ENCODE measurements around the gene NOTCH4. TPM values are rescaled to one million over a fixed set of nuclear protein-coding genes. Genes with fewer than 3 reads are reported as not detected.

The NOTCH4 gene
- total and polyA plus RNA-seq, 2 donors (not counting 3 experiments of a cell fraction or from before 2014, with no cell fraction given), result 41.7 to 114 TPM

GRCh38 chr6:32183483-32184083 is 40.3 kb downstream of the NOTCH4 start:
- dilution Hi-C loops (cut with MboI; ENCODE audit: extremely low pct_ligation_motif_present, low sequenced_read_pairs), result no loop called here
- Histone ChIP-seq H3K4me3 (replicated peaks in 1 of 3; ENCODE audit: insufficient read depth in 1 of 3, low read depth in 1 of 3, low read length in 3 of 3) (no peak overlapping the region), H3K4me1 (ENCODE audit: control insufficient read depth, extremely low read depth, insufficient read depth, low read length) (peaks cover 21% of the 10 kb centered on the region), H3K9ac (replicated peaks; ENCODE audit: extremely low read depth, insufficient read depth, low read length) (no peak overlapping the region), H3K9me1 (replicated peaks; ENCODE audit: control insufficient read depth, extremely low read depth, insufficient read depth, low read length) (no peaks in the 10 kb centered on the region), H3K36me3 (ENCODE audit: control insufficient read depth in 2 of 2, extremely low read depth in 1 of 2, insufficient read depth in 2 of 2, low read length in 2 of 2) (peaks cover 3 to 36% of the 10 kb centered on the region in 2 experiments), H4K20me1 (replicated peaks; ENCODE audit: control insufficient read depth, extremely low read depth, insufficient read depth, low read length) (no peaks in the 10 kb centered on the region), H3K79me2 (ENCODE audit: control insufficient read depth, insufficient read depth, low read length) (peaks cover 14% of the 10 kb centered on the region), H3K27me3 (ENCODE audit: control insufficient read depth in 2 of 2, insufficient read depth in 2 of 2, low read length in 2 of 2) (no peaks in the 10 kb centered on the region), H3K27ac (ENCODE audit: insufficient read depth, low read depth, low read length) (no peak overlapping the region), H3K9me3 (replicated peaks; ENCODE audit: control insufficient read depth, insufficient read depth, low read length) (no peaks in the 10 kb centered on the region), H2AFZ (ENCODE audit: low read depth, low read length) (no peak overlapping the region), H3K4me2 (ENCODE audit: insufficient read depth, low read length) (no peak overlapping the region)
- CTCF ChIA-PET, result interaction anchor here (1.7 kb wide), 1 partner anchor 12 kb away, joined by 5 read pairs; no protein-coding TSS in a partner anchor
- no TSS peak for BruUV-seq (replicated peaks)
- POLR2A ChIA-PET, result no interaction called here
- TF ChIP-seq POLR2AphosphoS5 (IDR thresholded peaks at IDR 0.05; ENCODE audit: insufficient read depth, low read depth, low read length) (no peak), CTCF (IDR thresholded peaks at IDR 0.05; ENCODE audit: extremely low read depth in 1 of 2, insufficient read depth in 1 of 2, low read depth in 1 of 2, low read length in 2 of 2) (no peak), FOS (IDR thresholded peaks at IDR 0.05; ENCODE audit: borderline replicate concordance, insufficient read depth, low read length) (no peak), JUN (IDR thresholded peaks at IDR 0.05; ENCODE audit: borderline replicate concordance, insufficient read depth, insufficient read length, low read depth) (no peak), GATA2 (IDR thresholded peaks at IDR 0.05; ENCODE audit: insufficient read depth, insufficient read length, low read depth, low read length) (no peak), EZH2 (IDR thresholded peaks at IDR 0.05; ENCODE audit: borderline replicate concordance, low read depth, low read length, severe bottlenecking) (no peak), MAX (IDR thresholded peaks at IDR 0.05; ENCODE audit: insufficient read depth, insufficient read length) (no peak), POLR2A (IDR thresholded peaks at IDR 0.05; ENCODE audit: low read depth, low read length) (no peak), MYC (IDR thresholded peaks at IDR 0.05; ENCODE audit: low read depth, low read length) (no peak)
- no peak for FAIRE-seq
- intact Hi-C loops (cut with micrococcal nuclease), result no loop called here
- no peak for DNase-seq (ENCODE audit: low read depth, low spot score)

Measured in endothelial cell of umbilical vein (primary cell).